Measurements from ENCODE around the gene DIPK2B.

Gene DIPK2B

GRCh38 chrX:45154462-45154861 is 46.2 kb downstream of the DIPK2B start:
- DNase-seq = no peak

- no peak for DNase-seq
Observed at GRCh38 chrX:45154033-45154360, 46.7 kb downstream of the DIPK2B start.

All from DMS79 treated with DMSO at 0.1 percent for 48 hours (cell line).